Stimulated activated CD8-positive, alpha-beta memory T cell treated with anti-CD3 and anti-CD28 coated beads, Interleukin-7, amount 100 ng/mL, for 48 hours (primary cell): ENCODE measurements around the gene FRK.
"Not testable (repeated sequence)": the region's sequence is repeated elsewhere in the genome, so short reads cannot be mapped to it uniquely, and the experiment has no call there.

Experiments used
- DNase-seq, 2 donors: peaks; one replicate each; pipeline ENCODE4 v3.0.0-alpha.2; 2020; ENCODE audit warnings: low read depth in 1 of 2; ENCODE audit errors: extremely low read depth in 1 of 2

FRK gene

GRCh38 chr6:115891111-115891669, 169.5 kb downstream of the FRK start:
- DNase-seq, result peak in 1 of 2 donors; percentile 11

GRCh38 chr6:115890238-115890637, 170.5 kb downstream of the FRK start:
- no peak for DNase-seq

DNA sequence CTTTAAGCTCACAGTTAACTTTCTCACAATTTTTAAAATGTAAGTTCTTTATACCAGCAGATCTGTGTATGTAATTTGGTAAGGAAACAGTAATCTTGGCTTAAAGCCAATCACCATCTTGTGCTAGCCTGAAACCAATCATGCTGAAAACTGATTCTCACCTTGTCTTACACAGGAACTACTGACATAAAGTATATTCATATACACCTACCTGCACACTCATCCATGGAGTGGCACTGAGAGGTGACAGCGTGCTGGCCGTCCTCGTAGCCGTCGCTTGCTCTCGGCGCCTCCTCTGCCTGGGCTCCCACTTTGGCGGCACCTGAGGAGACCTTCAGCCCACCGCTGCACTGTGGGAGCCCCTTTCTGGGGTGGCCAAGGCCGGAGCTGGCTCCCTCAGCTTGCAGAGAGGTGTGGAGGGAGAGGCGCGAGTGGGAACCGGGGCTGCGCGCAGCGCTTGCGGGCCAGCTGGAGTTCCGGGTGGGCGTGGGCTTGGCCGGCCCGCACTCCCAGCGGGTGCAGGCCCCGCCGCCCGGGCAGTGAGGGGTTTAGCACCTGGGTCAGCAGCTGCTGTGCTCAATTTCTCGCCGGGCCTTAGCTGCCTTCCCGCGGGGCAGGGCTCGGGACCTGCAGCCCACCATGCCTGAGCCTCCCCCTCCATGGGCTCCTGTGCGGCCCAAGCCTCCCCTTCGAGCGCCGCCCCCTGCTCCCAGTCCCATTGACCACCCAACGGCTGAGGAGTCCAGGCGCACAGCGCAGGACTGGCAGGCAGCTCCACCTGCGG, 171.8 kb downstream of the FRK start:
- not testable (repeated sequence) for DNase-seq

- DNase-seq, result no peak
Measured at GRCh38 chr6:115887891-115888290, 172.8 kb downstream of the FRK start.

- DNase-seq, result no peak
Measured at GRCh38 chr6:115885636-115886366, 174.9 kb downstream of the FRK start.

DNA sequence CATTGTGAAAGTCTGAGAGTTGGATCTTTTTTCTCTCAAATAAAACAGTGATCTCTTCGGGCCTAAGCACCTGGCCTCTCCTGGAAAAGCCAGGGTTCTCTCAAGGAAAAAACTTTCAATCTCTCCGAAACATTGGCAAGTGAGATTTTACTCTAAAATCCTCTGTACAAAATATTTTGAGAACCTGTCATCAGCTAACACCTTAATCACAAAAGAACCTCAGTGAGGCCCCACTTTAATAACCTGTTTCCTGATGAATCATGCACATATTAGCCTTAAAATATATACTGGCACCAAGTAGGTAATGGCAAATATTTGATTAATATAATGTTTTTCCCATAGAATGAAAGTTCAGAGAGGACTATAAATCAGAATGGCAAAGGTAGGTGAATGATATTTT, 177.9 kb downstream of the FRK start:
- DNase-seq, result no peak

- no peak for DNase-seq
Measured at GRCh38 chr6:115882174-115882573, 178.5 kb downstream of the FRK start.
